Ishikawa (cell line): ENCODE data around the gene TOX2.

Source experiments
- CEBPB ChIP-seq: IDR thresholded peaks from 2 replicates; pipeline ENCODE4 v1.6.1; 2012
- EP300 ChIP-seq: IDR thresholded peaks from 2 replicates; pipeline ENCODE4 v1.6.1; 2012; ENCODE audit warnings: borderline replicate concordance
- FOXM1 ChIP-seq: IDR thresholded peaks from 2 replicates; pipeline ENCODE4 v1.6.1; 2012; ENCODE audit warnings: low read depth, borderline replicate concordance
- MAX ChIP-seq: IDR thresholded peaks from 2 replicates; pipeline ENCODE4 v1.6.1; 2012
- RAD21 ChIP-seq: IDR thresholded peaks from 2 replicates; pipeline ENCODE4 v1.6.1; 2012; ENCODE audit warnings: low read depth
- TCF12 ChIP-seq: IDR thresholded peaks from 2 replicates; pipeline ENCODE4 v1.6.1; 2012; ENCODE audit warnings: low read depth

- TF ChIP-seq TCF12 (no peak), CEBPB (no peak), FOXM1 (no peak), MAX (no peak), RAD21 (no peak), EP300 (no peak)
Measured at GRCh38 chr20:43958626-43959025, 44.0 kb downstream of the TOX2 start.
